PFSK-1 (cell line): ENCODE data around the gene FOXO1.

ENCODE experiments used
- POLR2AphosphoS5 ChIP-seq: IDR thresholded peaks from 2 replicates; pipeline ENCODE4 v1.6.1; 2012; ENCODE audit warnings: low read depth, mild to moderate bottlenecking, control low read depth, low read length, moderate library complexity
- REST ChIP-seq, 2 experiments: IDR thresholded peaks; 2 replicates each; pipeline versions ENCODE4 v1.6.1 to v1.8.0; 2011 to 2012; ENCODE audit warnings: low read depth in 2 of 2, low read length in 2 of 2, control low read depth in 1 of 2, inconsistent platforms in 1 of 2, mild to moderate bottlenecking in 1 of 2, moderate library complexity in 1 of 2; ENCODE audit not compliant: insufficient read depth in 1 of 2

GRCh38 chr13:40550130-40550529 lies 116.3 kb downstream of the FOXO1 start:
- TF ChIP-seq POLR2AphosphoS5 (no peak), REST (IDR thresholded peaks at IDR 0.05; ENCODE audit: insufficient read depth in 1 of 2, low read depth in 2 of 2, low read length in 2 of 2) (no peak)
